GM12872 (cell line): ENCODE measurements around the gene BCAS4.

Source experiments
- CTCF ChIP-seq: IDR thresholded peaks from 3 replicates; pipeline ENCODE4 v1.5.1; 2011; ENCODE audit warnings: low read depth, mild to moderate bottlenecking, low read length, moderate library complexity; ENCODE audit not compliant: insufficient read depth

Gene BCAS4

DNA sequence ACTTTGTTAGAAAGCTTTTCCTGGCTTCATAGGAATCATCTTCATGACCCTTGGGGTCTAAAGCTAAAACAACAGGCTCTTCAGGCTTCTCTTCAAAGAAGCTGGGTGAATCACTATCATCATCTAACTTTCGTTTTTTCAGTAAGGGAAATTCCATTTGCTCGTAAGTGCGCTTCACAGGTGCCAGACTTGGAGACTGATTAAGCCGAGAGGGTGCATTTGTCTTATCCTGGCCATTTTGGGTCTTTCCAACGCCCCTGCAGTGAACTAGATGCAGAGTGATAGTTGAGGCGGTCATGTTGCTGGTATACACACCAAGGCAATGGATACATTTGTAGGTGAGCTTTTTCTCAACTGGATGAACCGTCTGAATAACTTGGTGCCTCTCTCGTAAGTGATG, 97.5 kb downstream of the BCAS4 start:
- TF ChIP-seq CTCF: no peak

GRCh38 chr20:50893620-50894019, 98.8 kb downstream of the BCAS4 start:
- no peak for TF ChIP-seq CTCF

DNA sequence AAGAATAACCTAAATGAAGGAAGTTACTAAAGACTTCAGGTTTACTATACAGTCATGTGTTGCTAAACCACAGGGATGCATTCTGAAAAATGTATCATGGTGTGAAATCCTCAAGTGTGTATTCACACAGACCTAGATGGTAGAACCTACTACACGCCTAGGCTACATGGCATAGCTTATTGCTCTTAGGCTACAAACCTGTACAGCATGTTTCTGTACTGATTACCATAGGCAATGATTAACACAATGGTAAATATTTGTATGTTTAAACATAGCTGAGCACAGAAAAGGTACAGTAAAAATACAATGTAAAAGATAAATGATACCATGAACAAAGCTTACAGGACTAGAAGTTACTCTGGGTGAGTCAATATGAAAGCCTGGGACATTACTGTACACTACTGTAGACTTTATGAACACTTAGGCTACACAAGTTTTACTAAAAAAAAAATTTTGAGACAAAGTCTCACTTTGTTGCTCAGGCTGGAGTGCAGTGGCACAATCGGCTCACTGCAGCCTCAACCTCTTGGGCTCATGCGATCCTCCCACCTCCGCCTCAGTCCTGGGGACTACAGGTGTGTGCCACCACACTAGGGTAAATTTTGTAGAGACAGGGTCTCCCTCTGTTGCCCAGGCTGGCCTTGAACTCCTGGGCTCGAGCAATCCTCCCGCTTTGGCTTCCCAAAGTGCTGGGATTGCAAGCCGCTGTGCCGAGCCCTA, 100.4 kb downstream of the BCAS4 start:
- no peak for TF ChIP-seq CTCF

- no peak for TF ChIP-seq CTCF
Observed at GRCh38 chr20:50898475-50898874, 103.6 kb downstream of the BCAS4 start.

GRCh38 chr20:50900261-50900660, 105.4 kb downstream of the BCAS4 start:
- TF ChIP-seq CTCF: no peak

DNA sequence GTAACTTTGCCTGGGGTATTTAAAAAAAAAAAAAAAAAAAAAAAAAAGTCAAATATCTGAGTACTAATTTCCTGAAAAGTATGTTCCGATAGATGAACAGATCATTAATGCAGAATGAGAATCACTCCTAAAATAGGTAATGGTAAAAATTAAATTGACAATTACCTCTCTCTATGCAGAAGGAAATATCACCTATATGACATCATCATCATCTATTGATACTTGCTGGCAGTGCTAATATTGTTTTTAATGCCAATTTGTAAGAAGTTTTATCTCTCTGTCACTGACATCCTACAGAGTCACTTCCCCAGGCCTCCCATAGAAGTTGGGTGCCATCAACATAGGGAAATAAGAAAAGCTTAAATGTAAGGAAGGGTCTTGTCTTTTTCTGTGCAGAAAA, 106.4 kb downstream of the BCAS4 start:
- TF ChIP-seq CTCF: no peak

- no peak for TF ChIP-seq CTCF
Observed at GRCh38 chr20:50903353-50904051, 108.6 kb downstream of the BCAS4 start.
